HK-2 (cell line): ENCODE results near the gene CYP2A13.
"Not testable (repeated sequence)": the region's sequence is repeated elsewhere in the genome, so short reads cannot be mapped to it uniquely, and the experiment has no call there.

Experiments
- DNase-seq: peaks from one replicate; pipeline ENCODE4 v3.0.0-alpha.2; 2018; ENCODE audit not compliant: unreplicated experiment

Gene CYP2A13, protein sequence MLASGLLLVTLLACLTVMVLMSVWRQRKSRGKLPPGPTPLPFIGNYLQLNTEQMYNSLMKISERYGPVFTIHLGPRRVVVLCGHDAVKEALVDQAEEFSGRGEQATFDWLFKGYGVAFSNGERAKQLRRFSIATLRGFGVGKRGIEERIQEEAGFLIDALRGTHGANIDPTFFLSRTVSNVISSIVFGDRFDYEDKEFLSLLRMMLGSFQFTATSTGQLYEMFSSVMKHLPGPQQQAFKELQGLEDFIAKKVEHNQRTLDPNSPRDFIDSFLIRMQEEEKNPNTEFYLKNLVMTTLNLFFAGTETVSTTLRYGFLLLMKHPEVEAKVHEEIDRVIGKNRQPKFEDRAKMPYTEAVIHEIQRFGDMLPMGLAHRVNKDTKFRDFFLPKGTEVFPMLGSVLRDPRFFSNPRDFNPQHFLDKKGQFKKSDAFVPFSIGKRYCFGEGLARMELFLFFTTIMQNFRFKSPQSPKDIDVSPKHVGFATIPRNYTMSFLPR

GRCh38 chr19:41088151-41088550 is at the start of gene CYP2A13:
TSS of gene CYP2A13 (plus strand) at chr19:41088451. CDS start at chr19:41088472, 21 bp downstream.
- no peak for DNase-seq

DNA sequence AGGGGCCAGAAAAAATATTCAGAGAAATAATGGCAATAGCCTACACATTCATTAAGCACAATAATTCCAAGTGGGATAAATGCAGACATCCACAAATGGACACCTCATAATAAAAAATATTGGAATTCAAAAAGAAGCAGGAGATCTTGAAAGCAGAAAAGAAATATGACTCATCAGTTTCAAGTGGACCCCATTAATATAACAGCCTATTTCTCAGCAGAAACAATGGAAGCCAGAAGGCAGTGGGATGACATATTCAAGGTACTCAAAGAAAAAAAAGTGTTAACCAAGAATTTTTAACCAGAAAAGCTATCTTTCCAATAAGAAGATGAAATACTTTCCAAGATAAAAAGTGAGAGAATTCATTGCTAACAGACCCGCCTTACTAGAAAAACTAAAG is 48.4 kb upstream of the CYP2A13 start:
- DNase-seq, result no peak

DNA sequence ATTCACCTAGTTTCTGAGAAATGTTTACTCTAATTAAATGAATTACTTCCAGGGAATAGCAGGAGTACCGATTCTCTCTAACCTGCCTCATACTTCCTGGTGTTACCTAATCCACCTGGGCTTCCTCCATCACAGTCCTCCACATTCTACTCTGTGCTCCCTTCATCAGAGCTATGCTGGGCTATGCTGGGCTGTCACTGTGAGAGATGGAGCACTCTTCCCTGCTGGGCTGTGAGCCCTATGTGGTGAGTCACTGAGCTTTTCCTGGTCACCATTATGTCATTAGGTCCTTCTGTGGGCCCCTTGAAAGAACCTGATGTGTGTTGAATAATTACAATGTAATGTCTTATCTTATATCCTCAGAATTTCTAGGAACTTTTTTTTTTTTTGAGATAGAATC is 43.2 kb upstream of the CYP2A13 start:
- not testable (repeated sequence) for DNase-seq

DNA sequence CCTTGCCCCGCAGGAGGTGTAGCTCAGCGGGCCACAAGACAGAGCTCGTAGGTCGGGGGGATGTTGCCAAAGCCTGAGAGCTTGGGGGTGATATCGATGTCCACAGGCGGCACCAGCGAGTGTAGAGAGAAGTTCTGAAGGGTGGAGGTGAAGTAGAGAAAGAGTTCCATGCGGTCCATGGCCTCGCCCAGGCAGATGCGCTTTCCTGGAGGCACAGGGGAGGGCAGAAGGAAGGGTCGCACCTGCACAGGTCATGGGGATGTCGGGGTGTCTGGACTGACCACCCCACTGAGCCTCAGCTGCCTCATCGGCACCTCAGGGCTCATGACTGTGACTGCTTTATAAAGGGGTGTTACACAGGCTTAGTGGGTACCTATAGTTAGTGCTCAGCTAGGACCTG is 37.8 kb upstream of the CYP2A13 start:
- DNase-seq, result no peak

- not testable (repeated sequence) for DNase-seq
Measured at GRCh38 chr19:41052162-41052561, 36.1 kb upstream of the CYP2A13 start.

DNA sequence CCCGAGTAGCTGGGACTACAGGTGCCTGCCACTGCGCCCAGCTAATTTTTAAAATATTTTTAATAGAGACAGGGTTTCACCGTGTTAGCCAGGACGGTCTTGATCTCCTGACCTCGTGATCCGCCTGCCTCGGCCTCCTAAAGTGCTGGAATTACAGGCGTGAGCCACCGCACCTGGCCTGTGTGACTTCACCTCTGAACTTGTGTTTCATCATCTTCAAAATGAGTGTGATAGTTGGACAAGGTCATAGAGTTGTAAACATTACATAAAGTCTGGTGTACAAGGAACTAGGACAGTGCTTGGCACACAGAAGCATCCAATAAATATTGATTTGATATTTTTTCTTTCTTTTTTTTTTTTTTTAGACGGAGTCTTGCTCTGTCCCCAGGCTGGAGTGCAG is 34.9 kb upstream of the CYP2A13 start:
- not testable (repeated sequence) for DNase-seq

DNA sequence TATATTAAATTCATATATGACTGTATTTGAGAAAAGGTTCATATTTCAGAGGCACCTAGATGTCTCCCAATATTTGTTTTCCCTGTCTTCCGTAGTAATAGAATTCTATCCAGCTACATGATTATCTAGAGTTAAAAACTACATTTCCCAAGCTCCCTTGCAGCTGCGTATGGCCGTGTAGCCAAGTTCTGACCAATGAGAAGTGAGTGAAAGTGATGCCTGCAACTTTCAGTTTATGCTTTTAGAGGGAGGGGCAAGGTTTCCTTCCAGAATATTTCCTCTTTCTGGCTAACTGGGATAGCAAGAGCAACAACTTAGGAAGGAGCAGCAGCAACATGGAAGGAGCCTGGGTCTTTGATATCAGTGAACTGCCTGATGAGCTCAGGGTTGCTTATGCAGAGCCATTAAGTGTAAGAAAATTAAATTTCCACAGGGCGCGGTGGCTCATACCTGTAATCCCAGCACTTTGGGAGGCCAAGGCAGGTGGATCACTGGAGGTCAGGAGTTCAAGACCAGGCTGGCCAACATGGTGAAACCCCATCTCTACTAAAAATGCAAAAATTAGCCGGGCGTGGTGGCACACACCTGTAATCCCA is 23.2 kb upstream of the CYP2A13 start:
- no peak for DNase-seq

DNA sequence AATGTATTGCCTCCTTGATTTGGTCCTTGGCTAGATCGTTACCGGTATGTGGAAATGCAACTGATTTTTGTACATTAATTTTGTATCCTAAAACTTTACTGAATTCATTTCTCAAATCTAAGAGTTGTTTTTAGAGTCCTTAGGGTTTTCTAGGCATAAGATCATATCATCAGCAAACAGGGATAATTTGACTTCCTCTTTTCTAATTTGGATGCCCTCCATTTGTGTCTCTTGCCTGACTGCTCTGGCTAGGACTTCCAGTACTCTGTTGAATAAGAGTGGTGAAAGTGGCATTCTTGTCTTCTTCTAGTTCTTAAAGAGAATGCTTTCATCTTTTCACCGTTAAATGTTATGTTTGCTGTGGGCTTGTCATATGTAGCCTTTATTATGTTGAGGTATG is 12.0 kb upstream of the CYP2A13 start:
- no peak for DNase-seq

DNA sequence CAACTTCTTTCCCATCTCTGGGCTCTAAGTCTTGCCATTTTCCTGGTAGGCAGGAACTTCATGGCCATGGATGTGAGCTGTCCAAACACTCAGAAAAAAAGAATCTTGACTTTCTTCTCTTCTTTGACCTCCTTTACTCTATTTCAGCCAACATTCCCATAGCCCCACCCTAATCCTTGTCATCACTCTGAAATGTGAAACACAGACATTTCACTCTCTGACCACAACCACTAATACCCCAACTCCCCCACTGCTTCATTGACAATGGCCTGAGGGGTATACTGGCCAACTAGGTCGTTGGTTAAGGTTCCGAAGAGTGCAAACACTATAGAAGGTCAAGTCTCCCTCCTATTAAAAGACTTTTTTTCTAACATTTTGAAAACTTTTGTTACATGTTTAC is 4.7 kb upstream of the CYP2A13 start:
- no peak for DNase-seq

GRCh38 chr19:41085748-41086415 is 2.4 kb upstream of the CYP2A13 start:
- no peak for DNase-seq

GRCh38 chr19:41089959-41090358 is 1.7 kb downstream of the CYP2A13 start:
- no peak for DNase-seq

DNA sequence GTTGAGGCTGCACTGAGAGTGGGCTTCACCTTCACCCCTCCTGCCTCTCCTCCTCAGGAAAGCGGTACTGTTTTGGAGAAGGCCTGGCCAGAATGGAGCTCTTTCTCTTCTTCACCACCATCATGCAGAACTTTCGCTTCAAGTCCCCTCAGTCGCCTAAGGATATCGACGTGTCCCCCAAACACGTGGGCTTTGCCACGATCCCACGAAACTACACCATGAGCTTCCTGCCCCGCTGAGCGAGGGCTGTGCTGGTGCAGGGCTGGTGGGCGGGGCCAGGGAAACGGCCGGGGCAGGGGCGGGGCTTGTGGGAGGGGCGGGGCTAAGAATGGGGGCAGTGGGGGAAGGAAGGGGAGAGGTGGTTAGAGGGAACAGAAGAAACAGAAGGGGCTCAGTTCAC is 7.5 kb downstream of the CYP2A13 start:
- no peak for DNase-seq

DNA sequence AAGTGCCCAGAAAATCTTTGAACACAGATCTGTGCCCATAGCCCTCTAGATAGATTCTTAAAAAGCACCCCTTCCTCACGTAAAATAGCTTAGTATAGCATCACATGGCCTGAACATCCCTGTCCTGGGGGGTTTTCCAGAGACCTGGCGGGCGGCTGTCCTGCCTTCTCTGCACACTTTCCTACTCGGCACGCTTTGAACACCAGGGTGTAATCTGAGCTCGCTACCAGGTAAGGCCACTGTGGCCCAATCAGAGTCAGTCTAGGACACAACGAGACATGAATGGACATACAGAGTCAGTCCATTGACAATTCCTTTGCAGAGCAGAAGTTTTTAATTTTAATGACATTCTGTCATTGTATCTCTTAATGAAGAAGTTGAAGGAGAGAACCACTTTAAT is 8.1 kb downstream of the CYP2A13 start:
- DNase-seq, result no peak

GRCh38 chr19:41097302-41097701 is 9.1 kb downstream of the CYP2A13 start:
- DNase-seq, result no peak

GRCh38 chr19:41098762-41099161 is 10.5 kb downstream of the CYP2A13 start:
- DNase-seq, result no peak

DNA sequence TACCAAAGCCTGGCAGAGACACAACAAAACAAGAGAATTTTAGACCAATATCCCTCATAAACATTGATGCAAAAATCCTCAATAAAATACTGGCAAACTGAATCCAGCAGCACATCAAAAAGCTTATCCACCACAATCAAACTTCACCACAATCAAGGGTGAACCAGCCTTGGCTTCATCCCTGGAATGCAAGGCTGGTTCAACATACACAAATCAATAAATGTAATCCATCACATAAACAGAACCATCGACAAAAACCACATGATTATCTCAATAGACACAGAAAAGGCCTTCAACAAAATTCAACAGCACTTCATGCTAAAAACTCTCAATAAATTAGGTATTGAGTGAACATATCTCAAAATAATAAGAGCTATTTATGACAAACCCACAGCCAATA is 14.0 kb downstream of the CYP2A13 start:
- DNase-seq, result not testable (repeated sequence)

DNA sequence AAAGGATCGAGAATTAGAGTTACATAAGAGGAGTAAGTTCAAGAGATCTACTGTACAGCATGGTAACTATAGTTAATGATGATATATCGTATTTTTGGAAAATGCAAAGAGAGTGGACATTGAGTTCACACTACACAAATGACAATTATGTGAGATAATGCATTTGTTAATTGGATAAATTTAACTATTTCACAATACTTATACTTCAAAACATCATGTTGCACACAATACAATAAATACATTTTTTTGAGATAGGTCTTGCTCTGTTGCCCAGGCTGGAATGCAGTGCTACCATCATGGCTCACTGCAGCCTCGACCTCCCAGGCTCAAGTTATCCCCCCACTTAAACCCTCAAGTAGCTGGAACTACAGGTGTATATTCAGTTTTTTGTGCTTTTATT is 17.9 kb downstream of the CYP2A13 start:
- DNase-seq, result no peak

- DNase-seq, result no peak
Measured at GRCh38 chr19:41111296-41111695, 23.0 kb downstream of the CYP2A13 start.

- no peak for DNase-seq
Measured at GRCh38 chr19:41111750-41112295, 23.6 kb downstream of the CYP2A13 start.

GRCh38 chr19:41112728-41113290 is 24.6 kb downstream of the CYP2A13 start:
- DNase-seq, result no peak

DNA sequence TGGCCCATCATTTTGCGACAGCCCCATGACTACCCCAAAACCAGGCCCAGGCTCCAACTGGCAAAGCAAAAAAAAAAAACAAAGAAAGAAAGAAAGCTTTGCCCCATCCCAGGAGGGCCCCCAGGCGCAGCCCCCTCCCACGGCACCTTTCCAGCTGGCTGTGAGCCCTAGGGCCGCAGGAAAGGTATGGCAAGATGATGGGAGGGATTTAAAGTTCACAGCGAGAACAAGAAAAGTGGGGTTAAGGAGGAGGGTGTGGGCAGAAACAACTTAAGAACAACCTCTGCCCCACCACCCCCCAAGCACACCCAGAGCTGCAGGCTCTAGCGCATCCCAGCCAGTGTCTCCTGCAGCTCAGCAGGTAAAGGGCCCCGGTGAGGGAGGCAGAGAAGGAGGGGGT is 25.9 kb downstream of the CYP2A13 start, which contains the start of gene CYP2F1:
CYP2F1 (plus strand) TSS at position 301 of the 400 bp plus-strand sequence. CDS start 1,757 bp downstream, outside the sequence.
- no peak for DNase-seq

DNA sequence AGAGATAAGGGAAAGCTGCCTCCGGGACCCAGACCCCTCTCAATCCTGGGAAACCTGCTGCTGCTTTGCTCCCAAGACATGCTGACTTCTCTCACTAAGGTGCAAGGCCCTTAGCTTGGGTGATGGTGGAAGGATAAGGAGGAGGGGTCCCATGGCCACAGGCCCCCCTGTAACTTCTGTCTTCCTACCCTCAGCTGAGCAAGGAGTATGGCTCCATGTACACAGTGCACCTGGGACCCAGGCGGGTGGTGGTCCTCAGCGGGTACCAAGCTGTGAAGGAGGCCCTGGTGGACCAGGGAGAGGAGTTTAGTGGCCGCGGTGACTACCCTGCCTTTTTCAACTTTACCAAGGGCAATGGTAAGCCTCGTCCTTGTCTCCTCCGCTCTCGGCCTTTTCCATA is 28.0 kb downstream of the CYP2A13 start:
- DNase-seq, result no peak
